HEK293T (cell line): ENCODE results near the gene RNF113B.

Source experiments
- BHLHE40 ChIP-seq: fragments of 450-650 bp; IDR thresholded peaks from 2 replicates; pipeline ENCODE4 v1.6.1; 2016; ENCODE audit warnings: mild to moderate bottlenecking, moderate library complexity, borderline replicate concordance
- CTBP1 ChIP-seq: fragments of 450-650 bp; IDR thresholded peaks from 2 replicates; pipeline ENCODE4 v1.6.1; 2016; ENCODE audit warnings: borderline replicate concordance
- ELF4 ChIP-seq: fragments of 450-650 bp; IDR thresholded peaks from 2 replicates; pipeline ENCODE4 v1.6.1; 2017; ENCODE audit warnings: antibody characterized with exemption
- FOXA1 ChIP-seq: fragments of 450-650 bp; IDR thresholded peaks from 2 replicates; pipeline ENCODE4 v1.6.1; 2016; ENCODE audit warnings: mild to moderate bottlenecking
- FOXK2 ChIP-seq: fragments of 450-650 bp; IDR thresholded peaks from 2 replicates; pipeline ENCODE4 v1.6.1; 2016; ENCODE audit warnings: mild to moderate bottlenecking
- FOXM1 ChIP-seq: fragments of 450-650 bp; IDR thresholded peaks from 2 replicates; pipeline ENCODE4 v1.6.1; 2017; ENCODE audit warnings: mild to moderate bottlenecking, borderline replicate concordance
- HDGF ChIP-seq: fragments of 450-650 bp; IDR thresholded peaks from 2 replicates; pipeline ENCODE4 v1.6.1; 2017; ENCODE audit warnings: antibody characterized with exemption, borderline replicate concordance
- LEF1 ChIP-seq: fragments of 450-650 bp; IDR thresholded peaks from 2 replicates; pipeline ENCODE4 v1.6.1; 2017; ENCODE audit warnings: mild to moderate bottlenecking, borderline replicate concordance
- NFRKB ChIP-seq: fragments of 450-650 bp; IDR thresholded peaks from 2 replicates; pipeline ENCODE4 v1.6.1; 2016; ENCODE audit warnings: mild to moderate bottlenecking, moderate library complexity
- SP1 ChIP-seq: fragments of 450-650 bp; IDR thresholded peaks from 2 replicates; pipeline ENCODE4 v1.6.1; 2017
- SUZ12 ChIP-seq: fragments of 450-650 bp; IDR thresholded peaks from 2 replicates; pipeline ENCODE4 v1.6.1; 2016; ENCODE audit warnings: mild to moderate bottlenecking
- TARDBP ChIP-seq: fragments of 450-650 bp; IDR thresholded peaks from 2 replicates; pipeline ENCODE4 v1.6.1; 2016
- ZNF384 ChIP-seq: fragments of 450-650 bp; IDR thresholded peaks from 2 replicates; pipeline ENCODE4 v1.6.1; 2016

- TF ChIP-seq SP1 (no peak), FOXA1 (no peak), TARDBP (no peak), LEF1 (no peak), BHLHE40 (no peak), SUZ12 (no peak), FOXM1 (no peak), HDGF (no peak), ZNF384 (no peak), FOXK2 (no peak), NFRKB (no peak), ELF4 (no peak), CTBP1 (no peak)
Measured at GRCh38 chr13:98134901-98135300, 42.2 kb downstream of the RNF113B start.
